Activated naive CD8-positive, alpha-beta T cell (primary cell): ENCODE results near the gene ARPC3.
"Not testable (repeated sequence)": the region's sequence is repeated elsewhere in the genome, so short reads cannot be mapped to it uniquely, and the experiment has no call there.

Source experiments
- H3K27ac Mint-ChIP-seq: one replicate; pipeline ENCODE4 v1.8.0; 2021; ENCODE audit warnings: mixed read lengths
- H3K27me3 Mint-ChIP-seq: one replicate; pipeline ENCODE4 v1.8.0; 2021; ENCODE audit warnings: mixed read lengths
- H3K36me3 Mint-ChIP-seq: one replicate; pipeline ENCODE4 v1.8.0; 2021; ENCODE audit warnings: mixed read lengths
- H3K4me1 Mint-ChIP-seq: one replicate; pipeline ENCODE4 v1.8.0; 2021; ENCODE audit warnings: low read depth, mixed read lengths
- H3K4me3 Mint-ChIP-seq: one replicate; pipeline ENCODE4 v1.8.0; 2021; ENCODE audit warnings: mild to moderate bottlenecking, mixed read lengths
- H3K9me3 Mint-ChIP-seq: one replicate; pipeline ENCODE4 v1.8.0; 2021; ENCODE audit warnings: low read depth, mixed read lengths

The ARPC3 gene

GRCh38 chr12:110431957-110432587 lies 18.1 kb downstream of the ARPC3 start:
- peaks cover 2% of the 10 kb centered on the region for H3K36me3 Mint-ChIP-seq
- no peak overlapping the region for H3K27ac Mint-ChIP-seq

GRCh38 chr12:110429676-110430075 lies 20.5 kb downstream of the ARPC3 start:
- not testable (repeated sequence) for H3K4me1 Mint-ChIP-seq, H3K4me3 Mint-ChIP-seq, H3K27me3 Mint-ChIP-seq, H3K36me3 Mint-ChIP-seq, H3K27ac Mint-ChIP-seq, H3K9me3 Mint-ChIP-seq

More at GRCh38 chr12:110431957-110432587, 18.1 kb downstream of the ARPC3 start:
- H3K4me1 Mint-ChIP-seq: peaks cover 2% of the 10 kb centered on the region
- H3K9me3 Mint-ChIP-seq: no peaks in the 10 kb centered on the region
- H3K27me3 Mint-ChIP-seq: no peaks in the 10 kb centered on the region
- H3K4me3 Mint-ChIP-seq: no peak overlapping the region

GRCh38 chr12:110426406-110426805 lies 23.7 kb downstream of the ARPC3 start:
- Mint-ChIP-seq H3K36me3 (no peaks in the 10 kb centered on the region), H3K27me3 (no peaks in the 10 kb centered on the region), H3K4me1 (no peaks in the 10 kb centered on the region), H3K27ac (no peak overlapping the region), H3K4me3 (no peak overlapping the region), H3K9me3 (no peaks in the 10 kb centered on the region)

GRCh38 chr12:110424237-110424636 lies 25.9 kb downstream of the ARPC3 start:
- no peak overlapping the region for H3K27ac Mint-ChIP-seq
- H3K4me3 Mint-ChIP-seq: no peak overlapping the region
- no peaks in the 10 kb centered on the region for H3K9me3 Mint-ChIP-seq
- no peaks in the 10 kb centered on the region for H3K36me3 Mint-ChIP-seq
- no peaks in the 10 kb centered on the region for H3K27me3 Mint-ChIP-seq
- no peaks in the 10 kb centered on the region for H3K4me1 Mint-ChIP-seq

GRCh38 chr12:110421701-110422100 lies 28.4 kb downstream of the ARPC3 start:
- no peaks in the 10 kb centered on the region for H3K36me3 Mint-ChIP-seq
- no peaks in the 10 kb centered on the region for H3K4me1 Mint-ChIP-seq
- no peak overlapping the region for H3K4me3 Mint-ChIP-seq
- H3K9me3 Mint-ChIP-seq: no peaks in the 10 kb centered on the region
- H3K27me3 Mint-ChIP-seq: no peaks in the 10 kb centered on the region
- H3K27ac Mint-ChIP-seq: no peak overlapping the region

GRCh38 chr12:110421159-110421661 lies 28.9 kb downstream of the ARPC3 start:
- no peak overlapping the region for H3K4me3 Mint-ChIP-seq
- H3K4me1 Mint-ChIP-seq: no peaks in the 10 kb centered on the region
- no peaks in the 10 kb centered on the region for H3K9me3 Mint-ChIP-seq
- H3K27ac Mint-ChIP-seq: no peak overlapping the region
- no peaks in the 10 kb centered on the region for H3K36me3 Mint-ChIP-seq
- no peaks in the 10 kb centered on the region for H3K27me3 Mint-ChIP-seq

- H3K36me3 Mint-ChIP-seq, H3K27ac Mint-ChIP-seq, H3K9me3 Mint-ChIP-seq, H3K4me1 Mint-ChIP-seq, H3K4me3 Mint-ChIP-seq, H3K27me3 Mint-ChIP-seq: not testable (repeated sequence)
These were observed 29.5 kb downstream of the ARPC3 start for GRCh38 chr12:110420644-110421043.

- not testable (repeated sequence) for H3K4me3 Mint-ChIP-seq, H3K9me3 Mint-ChIP-seq, H3K4me1 Mint-ChIP-seq, H3K27ac Mint-ChIP-seq, H3K36me3 Mint-ChIP-seq, H3K27me3 Mint-ChIP-seq
These were observed 33.0 kb downstream of the ARPC3 start for GRCh38 chr12:110417113-110417512.

- not testable (repeated sequence) for H3K9me3 Mint-ChIP-seq, H3K27me3 Mint-ChIP-seq, H3K27ac Mint-ChIP-seq, H3K4me1 Mint-ChIP-seq, H3K4me3 Mint-ChIP-seq, H3K36me3 Mint-ChIP-seq
These were observed 40.1 kb downstream of the ARPC3 start for GRCh38 chr12:110410086-110410485.

GRCh38 chr12:110405126-110405662 lies 44.9 kb downstream of the ARPC3 start:
- not testable (repeated sequence) for H3K27me3 Mint-ChIP-seq, H3K36me3 Mint-ChIP-seq, H3K9me3 Mint-ChIP-seq, H3K27ac Mint-ChIP-seq, H3K4me3 Mint-ChIP-seq
- peaks cover 21% of the 10 kb centered on the region for H3K4me1 Mint-ChIP-seq

- Mint-ChIP-seq H3K27ac (peak overlapping the region; percentile 100), H3K4me3 (peak overlapping the region; percentile 100), H3K36me3 (peaks cover 2% of the 10 kb centered on the region), H3K9me3 (no peaks in the 10 kb centered on the region), H3K4me1 (peaks cover 29% of the 10 kb centered on the region), H3K27me3 (no peaks in the 10 kb centered on the region)
These were observed 46.0 kb downstream of the ARPC3 start for GRCh38 chr12:110403976-110404682.

GRCh38 chr12:110403146-110403975 lies 46.8 kb downstream of the ARPC3 start, which contains the start of gene ANAPC7:
ANAPC7 (minus strand) TSS chr12:110403708; CDS start chr12:110403627, 81 bp downstream.
- Mint-ChIP-seq H3K27ac (peak within 1 kb of the TSS; percentile 100), H3K4me3 (peak within 1 kb of the TSS; percentile 100), H3K4me1 (peaks cover 29% of the 10 kb centered on the region), H3K36me3 (peaks cover 2% of the 10 kb centered on the region), H3K27me3 (no peaks in the 10 kb centered on the region), H3K9me3 (no peaks in the 10 kb centered on the region)
